Activated T-helper 2 cell treated with anti-CD3 and anti-CD28 coated beads, Interferon-gamma antibody, Interleukin-2, Interleukin-4, amounts not matched to agents 10 μg/mL and 5 μg/mL and 100 μg/mL, durations not matched to agents 14 hours and 24 hours and 36 hours (primary cell): Measurements from ENCODE around the gene AGO1. TPM values are rescaled to one million over a fixed set of nuclear protein-coding genes. Genes with fewer than 3 reads are reported as not detected.
"Not testable (repeated sequence)": the region's sequence is repeated elsewhere in the genome, so short reads cannot be mapped to it uniquely, and the experiment has no call there.

Experiments
- DNase-seq: peaks from one replicate; pipeline ENCODE4 v3.0.0; 2021; ENCODE audit warnings: low spot score
- H3K27ac Mint-ChIP-seq: one replicate; pipeline ENCODE4 v1.8.0; 2021; ENCODE audit warnings: mixed read lengths
- H3K27me3 Mint-ChIP-seq: one replicate; pipeline ENCODE4 v1.8.0; 2021; ENCODE audit warnings: low read depth, mixed read lengths
- H3K36me3 Mint-ChIP-seq: one replicate; pipeline ENCODE4 v1.8.0; 2021; ENCODE audit warnings: low read depth, mixed read lengths
- H3K4me1 Mint-ChIP-seq: one replicate; pipeline ENCODE4 v1.8.0; 2021; ENCODE audit warnings: low read depth, mixed read lengths
- H3K4me3 Mint-ChIP-seq: one replicate; pipeline ENCODE4 v1.8.0; 2021; ENCODE audit warnings: low read depth, mild to moderate bottlenecking, moderate library complexity, mixed read lengths
- H3K9me3 Mint-ChIP-seq: one replicate; pipeline ENCODE4 v1.8.0; 2021; ENCODE audit warnings: mixed read lengths
- intact Hi-C: fragments of 100-400 bp; cut with micrococcal nuclease; formaldehyde crosslinking; loops from one replicate; pipeline ENCODE4 v1.15.1; 2023
- total RNA-seq: library from RNA; stranded (reverse); gene quantifications from 2 replicates; pipeline ENCODE4 v1.2.3, GENCODE V29; 2022

The AGO1 gene
- total RNA-seq, 1 donor from 2014 or later: 36.9 TPM

DNA sequence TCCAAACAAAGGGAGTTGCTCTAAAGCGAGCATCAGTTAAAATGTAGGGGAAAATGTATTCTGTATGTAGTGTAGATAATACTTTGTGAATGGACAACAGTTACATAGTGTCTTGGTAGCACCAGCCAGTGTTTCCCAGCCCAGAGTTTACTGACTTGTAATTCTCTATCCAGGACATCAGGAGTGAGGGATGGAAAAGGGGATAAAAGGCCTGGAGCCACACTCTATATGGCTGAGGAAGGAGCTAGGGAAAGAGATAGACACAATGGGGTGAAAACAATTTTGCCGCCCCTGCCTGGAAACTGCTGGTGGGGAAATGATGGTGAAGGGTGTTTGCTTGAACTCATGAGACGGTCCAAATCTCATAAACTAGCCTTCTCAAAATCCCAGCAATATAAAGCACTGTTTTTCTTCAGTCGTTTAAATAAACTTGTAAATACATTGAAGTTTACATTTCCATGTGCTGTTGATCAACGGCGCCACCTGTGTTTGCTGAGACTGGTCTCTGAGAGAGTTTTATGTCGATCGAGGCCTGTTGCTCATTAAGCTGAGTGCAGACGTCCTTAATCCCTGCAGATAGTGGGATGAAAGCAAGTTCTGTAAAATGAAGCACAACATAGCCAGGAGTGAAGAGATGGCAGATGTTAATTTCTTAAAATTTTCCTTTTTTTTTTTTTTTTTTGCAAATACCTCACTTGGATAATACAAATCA is 27.9 kb upstream of the AGO1 start:
- intact Hi-C loops: no loop called here
- H3K9me3 Mint-ChIP-seq: no peaks in the 10 kb centered on the region
- no peak for DNase-seq
- H3K4me1 Mint-ChIP-seq: no peaks in the 10 kb centered on the region
- no peak overlapping the region for H3K4me3 Mint-ChIP-seq
- H3K36me3 Mint-ChIP-seq: peaks cover 23% of the 10 kb centered on the region
- no peaks in the 10 kb centered on the region for H3K27me3 Mint-ChIP-seq
- no peak overlapping the region for H3K27ac Mint-ChIP-seq

DNA sequence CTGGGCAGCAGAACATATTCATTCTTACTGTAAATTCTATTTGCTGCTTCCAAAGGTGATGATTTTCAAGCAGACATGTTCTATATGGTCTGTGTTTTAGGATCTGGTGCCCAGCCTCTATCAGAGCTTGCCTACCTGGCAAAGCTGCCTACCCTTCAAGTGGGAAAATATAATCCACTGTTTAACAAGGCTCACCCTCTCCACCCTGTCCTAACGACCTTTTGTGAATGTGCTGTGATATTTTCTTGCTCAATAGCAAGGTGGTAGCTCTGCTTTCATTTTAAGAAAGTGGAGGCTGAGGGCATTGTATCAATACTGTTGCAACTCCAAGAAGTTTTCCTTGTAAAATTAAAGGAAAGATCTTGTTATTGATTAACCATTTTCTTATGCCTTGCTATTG is 26.0 kb upstream of the AGO1 start:
- intact Hi-C loops: no loop called here
- Mint-ChIP-seq H3K4me3 (no peak overlapping the region), H3K27me3 (peaks cover 10% of the 10 kb centered on the region), H3K27ac (no peak overlapping the region), H3K9me3 (no peaks in the 10 kb centered on the region), H3K4me1 (no peaks in the 10 kb centered on the region), H3K36me3 (peaks cover 10% of the 10 kb centered on the region)
- no peak for DNase-seq

GRCh38 chr1:35857830-35858229 is 25.2 kb upstream of the AGO1 start:
- Mint-ChIP-seq H3K36me3 (peaks cover 6% of the 10 kb centered on the region), H3K27me3 (peaks cover 11% of the 10 kb centered on the region), H3K4me1 (no peaks in the 10 kb centered on the region), H3K27ac (no peak overlapping the region), H3K4me3 (no peak overlapping the region), H3K9me3 (no peaks in the 10 kb centered on the region)
- no peak for DNase-seq
- intact Hi-C loops: no loop called here

GRCh38 chr1:35860696-35861095 is 22.3 kb upstream of the AGO1 start:
- intact Hi-C loops: no loop called here
- Mint-ChIP-seq H3K4me3 (no peak overlapping the region), H3K9me3 (no peaks in the 10 kb centered on the region), H3K36me3 (no peaks in the 10 kb centered on the region), H3K27ac (no peak overlapping the region), H3K4me1 (no peaks in the 10 kb centered on the region), H3K27me3 (peaks cover 13% of the 10 kb centered on the region)
- DNase-seq: no peak

- no peak for DNase-seq
- Mint-ChIP-seq H3K9me3 (no peaks in the 10 kb centered on the region), H3K27me3 (peaks cover 13% of the 10 kb centered on the region), H3K4me3 (no peak overlapping the region), H3K4me1 (no peaks in the 10 kb centered on the region), H3K27ac (no peak overlapping the region), H3K36me3 (no peaks in the 10 kb centered on the region)
- intact Hi-C loops: no loop called here
These were observed 19.9 kb upstream of the AGO1 start for GRCh38 chr1:35863136-35863535.

GRCh38 chr1:35863881-35864625 is 19.0 kb upstream of the AGO1 start:
- H3K27ac Mint-ChIP-seq: no peak overlapping the region
- H3K27me3 Mint-ChIP-seq: peaks cover 13% of the 10 kb centered on the region
- DNase-seq: no peak

GRCh38 chr1:35864813-35865212 is 18.2 kb upstream of the AGO1 start:
- H3K9me3 Mint-ChIP-seq: no peaks in the 10 kb centered on the region

More at GRCh38 chr1:35863881-35864625, 19.0 kb upstream of the AGO1 start:
- no peak overlapping the region for H3K4me3 Mint-ChIP-seq
- no peaks in the 10 kb centered on the region for H3K4me1 Mint-ChIP-seq
- no peaks in the 10 kb centered on the region for H3K36me3 Mint-ChIP-seq
- no peaks in the 10 kb centered on the region for H3K9me3 Mint-ChIP-seq
- intact Hi-C loops: no loop called here

GRCh38 chr1:35866991-35867390 is 16.0 kb upstream of the AGO1 start:
- H3K27me3 Mint-ChIP-seq: peaks cover 3% of the 10 kb centered on the region
- H3K36me3 Mint-ChIP-seq: no peaks in the 10 kb centered on the region
- H3K4me1 Mint-ChIP-seq: no peaks in the 10 kb centered on the region
- no peak overlapping the region for H3K4me3 Mint-ChIP-seq
- no peaks in the 10 kb centered on the region for H3K9me3 Mint-ChIP-seq
- DNase-seq: no peak
- no peak overlapping the region for H3K27ac Mint-ChIP-seq
- intact Hi-C loops: no loop called here

More at GRCh38 chr1:35864813-35865212, 18.2 kb upstream of the AGO1 start:
- Mint-ChIP-seq H3K27me3 (peaks cover 13% of the 10 kb centered on the region), H3K27ac (no peak overlapping the region), H3K4me1 (no peaks in the 10 kb centered on the region), H3K4me3 (no peak overlapping the region), H3K36me3 (no peaks in the 10 kb centered on the region)
- intact Hi-C loops: no loop called here
- no peak for DNase-seq

DNA sequence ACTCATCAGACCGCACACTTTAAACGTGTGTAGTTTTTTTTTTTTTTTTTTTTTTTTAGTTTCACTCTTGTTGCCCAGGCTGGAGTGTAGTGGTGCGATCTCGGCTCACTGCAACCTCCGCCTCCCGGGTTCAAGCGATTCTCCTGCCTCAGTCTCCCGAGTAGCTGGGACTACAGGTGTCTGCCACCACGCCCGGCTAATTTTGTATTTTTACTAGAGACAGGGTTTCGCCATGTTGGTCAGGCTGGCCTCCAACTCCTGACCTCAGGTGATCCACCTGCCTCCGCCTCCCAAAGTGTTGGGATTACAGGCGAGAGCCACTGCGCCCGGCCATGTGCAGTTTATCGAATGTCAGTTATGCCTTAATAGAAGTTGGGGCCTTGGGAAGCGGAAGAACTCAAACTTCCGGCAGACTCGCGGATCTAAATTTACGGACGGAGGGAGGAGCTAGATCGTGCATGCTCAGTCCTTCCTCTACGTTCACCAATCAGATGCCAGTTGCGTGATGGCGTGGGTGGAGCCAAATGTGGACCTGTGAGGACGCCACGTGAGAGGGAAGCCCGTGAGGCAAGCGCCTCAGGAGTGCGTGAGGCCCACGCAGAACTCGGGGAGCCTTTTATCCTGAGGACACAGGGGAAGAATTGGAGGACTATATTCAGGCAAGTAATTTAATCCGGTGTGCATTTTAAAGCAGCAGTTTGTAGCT is 13.6 kb upstream of the AGO1 start:
- DNase-seq, H3K4me1 Mint-ChIP-seq, H3K27ac Mint-ChIP-seq, H3K4me3 Mint-ChIP-seq, H3K9me3 Mint-ChIP-seq, intact Hi-C loops, H3K36me3 Mint-ChIP-seq, H3K27me3 Mint-ChIP-seq: not testable (repeated sequence)

DNA sequence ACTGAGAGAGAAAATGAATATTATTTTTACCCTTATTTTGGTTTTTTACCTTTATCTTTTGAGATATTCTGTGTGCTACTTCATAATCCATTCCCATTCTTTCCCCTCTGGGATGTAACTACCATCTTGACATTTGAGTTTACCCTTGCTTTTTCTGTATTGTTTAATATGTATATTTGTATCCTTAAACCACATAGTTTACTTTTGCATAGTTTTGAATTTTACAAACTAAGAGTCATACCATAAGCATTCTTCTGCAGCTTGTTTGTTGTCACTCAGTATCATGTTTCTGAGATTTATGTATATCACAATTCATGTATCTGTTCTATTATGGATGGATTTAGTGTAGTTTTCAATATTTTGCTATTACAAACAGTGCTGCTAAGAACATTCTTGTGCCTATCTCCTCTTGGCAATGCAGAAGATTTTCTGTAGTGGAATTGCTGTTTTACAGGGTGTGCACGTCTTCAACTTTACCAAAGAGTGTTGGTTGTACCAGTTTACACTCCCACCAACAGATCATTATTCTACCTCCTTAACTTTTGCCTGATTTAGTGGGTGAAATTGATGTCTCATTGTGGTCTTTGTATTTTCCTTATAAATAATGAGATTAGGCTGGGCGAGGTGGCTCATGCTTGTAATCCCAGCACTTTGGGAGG is 12.2 kb upstream of the AGO1 start:
- Mint-ChIP-seq H3K4me1 (no peaks in the 10 kb centered on the region), H3K27me3 (no peaks in the 10 kb centered on the region), H3K9me3 (no peaks in the 10 kb centered on the region), H3K27ac (no peak overlapping the region), H3K4me3 (no peak overlapping the region), H3K36me3 (no peaks in the 10 kb centered on the region)
- DNase-seq: no peak
- intact Hi-C loops: no loop called here

GRCh38 chr1:35873243-35873750 is 9.7 kb upstream of the AGO1 start:
- intact Hi-C loops: no loop called here
- Mint-ChIP-seq H3K9me3 (no peaks in the 10 kb centered on the region), H3K36me3 (no peaks in the 10 kb centered on the region), H3K27ac (no peak overlapping the region), H3K4me1 (no peaks in the 10 kb centered on the region), H3K27me3 (no peaks in the 10 kb centered on the region), H3K4me3 (no peak overlapping the region)
- no peak for DNase-seq

DNA sequence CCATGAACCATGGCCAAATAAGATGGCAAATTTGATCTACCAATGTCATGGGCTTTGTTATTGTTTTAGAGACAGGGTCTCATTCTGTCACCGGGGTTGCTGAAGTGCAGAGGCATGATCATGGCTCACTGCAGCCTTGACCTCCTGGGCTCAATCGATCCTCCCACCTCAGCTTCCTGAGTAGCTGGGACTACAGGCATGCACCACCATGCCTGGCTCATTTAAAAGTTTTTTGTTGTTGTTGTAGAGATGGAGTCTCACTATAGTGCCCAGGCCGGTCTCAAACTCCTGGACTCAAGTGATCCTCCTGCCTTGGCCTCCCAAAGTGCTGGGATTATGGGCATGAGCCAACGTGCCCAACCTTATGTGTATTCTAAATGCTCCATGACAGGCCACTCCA is 8.9 kb upstream of the AGO1 start:
- H3K9me3 Mint-ChIP-seq, H3K4me3 Mint-ChIP-seq, intact Hi-C loops, H3K27ac Mint-ChIP-seq, H3K36me3 Mint-ChIP-seq, DNase-seq, H3K27me3 Mint-ChIP-seq, H3K4me1 Mint-ChIP-seq: not testable (repeated sequence)
